A549 (cell line): ENCODE results near the gene ZNF354C.

Experiments used
- JUN ChIP-seq, 2 experiments: fragments of >200 bp; sonication (Bioruptor Twin); formaldehyde crosslinking; IDR thresholded peaks; 2 replicates in 1 of 2; 3 replicates in 1 of 2; pipeline ENCODE4 v1.6.1; 2016 to 2017
- MYC ChIP-seq: IDR thresholded peaks from 2 replicates; pipeline ENCODE4 v1.6.1; 2012; ENCODE audit warnings: mild to moderate bottlenecking, inconsistent platforms, low read length, improper control_type of control experiment, borderline replicate concordance
- POLR2A ChIP-seq: IDR thresholded peaks from 2 replicates; pipeline ENCODE4 v1.6.1; 2012; ENCODE audit warnings: mild to moderate bottlenecking, low read length
- RAD21 ChIP-seq, 2 experiments: fragments of >200 bp in 1 of 2; sonication (Bioruptor Twin) in 1 of 2; formaldehyde crosslinking in 1 of 2; IDR thresholded peaks in 1 of 2; conservative IDR thresholded peaks in 1 of 2; 2 replicates in 1 of 2; 3 replicates in 1 of 2; pipeline ENCODE4 v1.6.1; 2012 to 2018; ENCODE audit warnings: inconsistent platforms in 1 of 2
- RFX5 ChIP-seq: fragments of 450-650 bp; IDR thresholded peaks from 2 replicates; pipeline ENCODE4 v1.7.1; 2014; ENCODE audit warnings: antibody characterized with exemption, mild to moderate bottlenecking, moderate library complexity
- TF ChIP-seq, protein P1 (sequence below): fragments of >200 bp; sonication (Bioruptor Twin); formaldehyde crosslinking; IDR thresholded peaks from 3 replicates; pipeline ENCODE4 v1.5.1; 2016

DNA sequence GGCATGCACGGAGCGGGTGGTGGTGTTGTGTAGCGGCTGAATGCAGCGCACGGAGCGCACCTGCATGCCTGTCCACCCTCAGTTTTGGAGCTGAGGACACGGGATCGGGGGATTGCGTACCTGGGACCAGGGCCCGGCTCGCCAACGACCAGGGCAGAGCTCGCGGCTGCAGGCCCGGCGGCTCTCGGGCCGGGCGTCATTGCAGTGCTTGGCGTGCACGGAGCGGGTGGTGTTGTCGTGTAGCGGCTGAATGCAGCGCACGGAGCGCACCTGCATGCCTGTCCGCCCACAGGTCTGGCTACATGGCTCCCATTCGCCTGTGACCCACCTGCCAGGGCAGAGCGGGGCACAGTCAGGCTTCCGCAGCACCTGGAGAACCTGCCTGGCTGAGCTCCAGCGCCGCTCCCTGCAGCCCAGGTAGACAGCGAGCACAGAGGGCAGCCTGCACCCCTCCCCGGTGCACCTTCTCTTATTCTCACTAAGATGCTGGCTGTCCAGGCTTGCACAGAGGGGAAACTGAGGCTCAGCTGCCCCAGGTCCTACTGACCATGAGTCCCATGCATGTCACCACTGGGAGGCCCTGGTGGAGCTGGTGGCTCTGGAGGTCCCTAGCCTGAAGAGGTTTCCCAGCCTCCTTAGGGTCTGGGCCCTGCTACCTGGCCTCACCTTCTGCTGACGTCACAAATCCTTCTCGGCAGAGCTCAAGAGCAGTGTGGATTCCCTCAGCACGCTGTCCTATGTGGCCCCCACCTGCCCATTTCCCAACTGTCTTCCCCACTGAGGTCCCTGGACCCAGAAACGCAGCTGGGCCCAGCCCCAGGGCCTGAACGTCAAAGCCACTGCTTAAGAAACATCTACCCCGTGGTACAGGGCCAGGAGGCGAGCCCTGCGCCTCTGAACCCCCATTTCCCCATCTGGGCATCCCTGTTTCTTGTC is 64.9 kb downstream of the ZNF354C start:
- no peak for TF ChIP-seq JUN (IDR thresholded peaks at IDR 0.05)
- no peak for TF ChIP-seq RFX5
- TF ChIP-seq, protein P1, sequence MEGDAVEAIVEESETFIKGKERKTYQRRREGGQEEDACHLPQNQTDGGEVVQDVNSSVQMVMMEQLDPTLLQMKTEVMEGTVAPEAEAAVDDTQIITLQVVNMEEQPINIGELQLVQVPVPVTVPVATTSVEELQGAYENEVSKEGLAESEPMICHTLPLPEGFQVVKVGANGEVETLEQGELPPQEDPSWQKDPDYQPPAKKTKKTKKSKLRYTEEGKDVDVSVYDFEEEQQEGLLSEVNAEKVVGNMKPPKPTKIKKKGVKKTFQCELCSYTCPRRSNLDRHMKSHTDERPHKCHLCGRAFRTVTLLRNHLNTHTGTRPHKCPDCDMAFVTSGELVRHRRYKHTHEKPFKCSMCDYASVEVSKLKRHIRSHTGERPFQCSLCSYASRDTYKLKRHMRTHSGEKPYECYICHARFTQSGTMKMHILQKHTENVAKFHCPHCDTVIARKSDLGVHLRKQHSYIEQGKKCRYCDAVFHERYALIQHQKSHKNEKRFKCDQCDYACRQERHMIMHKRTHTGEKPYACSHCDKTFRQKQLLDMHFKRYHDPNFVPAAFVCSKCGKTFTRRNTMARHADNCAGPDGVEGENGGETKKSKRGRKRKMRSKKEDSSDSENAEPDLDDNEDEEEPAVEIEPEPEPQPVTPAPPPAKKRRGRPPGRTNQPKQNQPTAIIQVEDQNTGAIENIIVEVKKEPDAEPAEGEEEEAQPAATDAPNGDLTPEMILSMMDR, result no peak
- no peak for TF ChIP-seq MYC
- TF ChIP-seq RAD21 (conservative IDR thresholded peaks at IDR 0.05 in 1 of 2, IDR thresholded peaks at IDR 0.05 in 1 of 2), result no peak
- TF ChIP-seq POLR2A, result no peak
